Measurements from ENCODE around the gene KRTAP12-2.
"Not testable (repeated sequence)": the region's sequence is repeated elsewhere in the genome, so short reads cannot be mapped to it uniquely, and the experiment has no call there.

- TF ChIP-seq, protein P1, sequence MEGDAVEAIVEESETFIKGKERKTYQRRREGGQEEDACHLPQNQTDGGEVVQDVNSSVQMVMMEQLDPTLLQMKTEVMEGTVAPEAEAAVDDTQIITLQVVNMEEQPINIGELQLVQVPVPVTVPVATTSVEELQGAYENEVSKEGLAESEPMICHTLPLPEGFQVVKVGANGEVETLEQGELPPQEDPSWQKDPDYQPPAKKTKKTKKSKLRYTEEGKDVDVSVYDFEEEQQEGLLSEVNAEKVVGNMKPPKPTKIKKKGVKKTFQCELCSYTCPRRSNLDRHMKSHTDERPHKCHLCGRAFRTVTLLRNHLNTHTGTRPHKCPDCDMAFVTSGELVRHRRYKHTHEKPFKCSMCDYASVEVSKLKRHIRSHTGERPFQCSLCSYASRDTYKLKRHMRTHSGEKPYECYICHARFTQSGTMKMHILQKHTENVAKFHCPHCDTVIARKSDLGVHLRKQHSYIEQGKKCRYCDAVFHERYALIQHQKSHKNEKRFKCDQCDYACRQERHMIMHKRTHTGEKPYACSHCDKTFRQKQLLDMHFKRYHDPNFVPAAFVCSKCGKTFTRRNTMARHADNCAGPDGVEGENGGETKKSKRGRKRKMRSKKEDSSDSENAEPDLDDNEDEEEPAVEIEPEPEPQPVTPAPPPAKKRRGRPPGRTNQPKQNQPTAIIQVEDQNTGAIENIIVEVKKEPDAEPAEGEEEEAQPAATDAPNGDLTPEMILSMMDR (IDR thresholded peaks at IDR 0.05): not testable (repeated sequence)
- TF ChIP-seq POLR2A (IDR thresholded peaks at IDR 0.05): not testable (repeated sequence)
These were observed 38.9 kb downstream of the KRTAP12-2 start for GRCh38 chr21:44627831-44628233.
